Panc1 (cell line): Measurements from ENCODE around the gene GLRX5. TPM values are rescaled to one million over a fixed set of nuclear protein-coding genes. Genes with fewer than 3 reads are reported as not detected.

Experiments
- ATAC-seq: fragments of 200-7000 bp; cut with Tn5 transposase; 2 replicates; pipeline ENCODE4 v1.9.1; 2020; ENCODE audit warnings: mild to moderate bottlenecking, moderate library complexity
- BruUV-seq: library from RNA; stranded (reverse); fragments of 400-500 nt; replicated peaks from 2 replicates; lab custom pipeline; 2021; lab: Mats Ljungman, UMichigan
- CTCF ChIA-PET: fragments of 300-600 bp; sonication (Branson Sonifier 250); formaldehyde crosslinking; loops from one replicate; lab custom pipeline; 2022; ENCODE audit warnings: antibody characterized with exemption; lab: Charles Lee
- POLR2A ChIA-PET: fragments of 300-600 bp; sonication (Branson Sonifier 250); formaldehyde crosslinking; loops from one replicate; lab custom pipeline; 2022; ENCODE audit warnings: antibody characterized with exemption; lab: Charles Lee
- DNase-seq: peaks from one replicate; pipeline ENCODE4 v3.0.0-alpha.2; 2010; ENCODE audit warnings: low read depth, low spot score
- H3K27ac ChIP-seq: 2 replicates; pipeline ENCODE4 v1.5.1; 2011; ENCODE audit warnings: mild to moderate bottlenecking, low read length, inconsistent platforms
- H3K27me3 ChIP-seq: fragments of 200-500 bp; sonication (Bioruptor generic); 2 replicates; pipeline ENCODE4 v1.6.0; 2014; ENCODE audit warnings: low read length, inconsistent platforms; ENCODE audit not compliant: control insufficient read depth, insufficient read depth
- H3K36me3 ChIP-seq: fragments of 200-500 bp; sonication (Bioruptor generic); 2 replicates; pipeline ENCODE4 v1.5.1; 2014; ENCODE audit warnings: inconsistent platforms, mild to moderate bottlenecking, low read length, moderate library complexity; ENCODE audit not compliant: control insufficient read depth, insufficient read depth
- H3K4me1 ChIP-seq: 2 replicates; pipeline ENCODE4 v1.5.1; 2011; ENCODE audit warnings: inconsistent platforms, mild to moderate bottlenecking, low read length, moderate library complexity; ENCODE audit not compliant: control insufficient read depth, insufficient read depth
- H3K4me3 ChIP-seq, 2 experiments: 2 replicates each; pipeline ENCODE4 v1.5.1; 2011 to 2012; ENCODE audit warnings: low read depth in 2 of 2, low read length in 2 of 2, mild to moderate bottlenecking in 2 of 2, inconsistent platforms in 1 of 2, moderate library complexity in 1 of 2
- H3K9me3 ChIP-seq: fragments of 200-500 bp; sonication (Bioruptor generic); 2 replicates; pipeline ENCODE4 v1.5.1; 2014; ENCODE audit warnings: low read depth, mild to moderate bottlenecking, inconsistent platforms, low read length, moderate library complexity; ENCODE audit not compliant: control insufficient read depth, insufficient read depth
- POLR2AphosphoS5 ChIP-seq: IDR thresholded peaks from 2 replicates; pipeline ENCODE4 v1.6.1; 2012; ENCODE audit warnings: mild to moderate bottlenecking, low read depth, low read length, moderate library complexity
- SIN3A ChIP-seq: IDR thresholded peaks from 2 replicates; pipeline ENCODE4 v1.6.1; 2012; ENCODE audit warnings: low read depth, mild to moderate bottlenecking, low read length, moderate library complexity, borderline replicate concordance; ENCODE audit not compliant: insufficient read depth
- TCF7L2 ChIP-seq: IDR thresholded peaks from 2 replicates; pipeline ENCODE4 v1.6.1; 2011; ENCODE audit warnings: mild to moderate bottlenecking, low read depth, low read length, inconsistent platforms
- in situ Hi-C: cut with HindIII; loops from 2 replicates; pipeline ENCODE4 v1.10.0; 2016; ENCODE audit warnings: low sequenced_read_pairs, low pct_unique_long_range_greater_than_20kb
- intact Hi-C: fragments of 100-400 bp; cut with micrococcal nuclease; formaldehyde crosslinking; loops from one replicate; pipeline ENCODE4 v1.10.0; 2022; ENCODE audit not compliant: unreplicated experiment
- total RNA-seq: library from RNA; stranded (reverse); gene quantifications from one replicate; pipeline ENCODE4 v1.2.1, GENCODE V29; 2021; ENCODE audit not compliant: unreplicated experiment
- TF ChIP-seq, protein P1 (sequence below), 2 experiments: IDR thresholded peaks; 2 replicates each; pipeline ENCODE4 v1.6.1; 2011 to 2012; ENCODE audit warnings: low read depth in 2 of 2, control low read depth in 1 of 2, low read length in 1 of 2, mild to moderate bottlenecking in 1 of 2, moderate library complexity in 1 of 2; ENCODE audit not compliant: insufficient read depth in 1 of 2
- TF ChIP-seq, protein P2 (sequence below): fragments of 450-650 bp; IDR thresholded peaks from 2 replicates; pipeline ENCODE4 v1.5.1; 2017; ENCODE audit warnings: mild to moderate bottlenecking

GLRX5 gene
- total RNA-seq, 1 experiment from 2014 or later, result 38.6 TPM

- ChIA-PET CTCF (no interaction called here), POLR2A (no interaction called here)
- in situ Hi-C loops, result no loop called here
- H3K36me3 ChIP-seq, result no peaks in the 10 kb centered on the region
- no peaks in the 10 kb centered on the region for H3K9me3 ChIP-seq
- no TSS peak for BruUV-seq
- no peaks in the 10 kb centered on the region for H3K27me3 ChIP-seq
- H3K4me3 ChIP-seq, result no peak overlapping the region
- H3K27ac ChIP-seq, result no peak overlapping the region
- intact Hi-C loops, result no loop called here
- TF ChIP-seq, protein P1, sequence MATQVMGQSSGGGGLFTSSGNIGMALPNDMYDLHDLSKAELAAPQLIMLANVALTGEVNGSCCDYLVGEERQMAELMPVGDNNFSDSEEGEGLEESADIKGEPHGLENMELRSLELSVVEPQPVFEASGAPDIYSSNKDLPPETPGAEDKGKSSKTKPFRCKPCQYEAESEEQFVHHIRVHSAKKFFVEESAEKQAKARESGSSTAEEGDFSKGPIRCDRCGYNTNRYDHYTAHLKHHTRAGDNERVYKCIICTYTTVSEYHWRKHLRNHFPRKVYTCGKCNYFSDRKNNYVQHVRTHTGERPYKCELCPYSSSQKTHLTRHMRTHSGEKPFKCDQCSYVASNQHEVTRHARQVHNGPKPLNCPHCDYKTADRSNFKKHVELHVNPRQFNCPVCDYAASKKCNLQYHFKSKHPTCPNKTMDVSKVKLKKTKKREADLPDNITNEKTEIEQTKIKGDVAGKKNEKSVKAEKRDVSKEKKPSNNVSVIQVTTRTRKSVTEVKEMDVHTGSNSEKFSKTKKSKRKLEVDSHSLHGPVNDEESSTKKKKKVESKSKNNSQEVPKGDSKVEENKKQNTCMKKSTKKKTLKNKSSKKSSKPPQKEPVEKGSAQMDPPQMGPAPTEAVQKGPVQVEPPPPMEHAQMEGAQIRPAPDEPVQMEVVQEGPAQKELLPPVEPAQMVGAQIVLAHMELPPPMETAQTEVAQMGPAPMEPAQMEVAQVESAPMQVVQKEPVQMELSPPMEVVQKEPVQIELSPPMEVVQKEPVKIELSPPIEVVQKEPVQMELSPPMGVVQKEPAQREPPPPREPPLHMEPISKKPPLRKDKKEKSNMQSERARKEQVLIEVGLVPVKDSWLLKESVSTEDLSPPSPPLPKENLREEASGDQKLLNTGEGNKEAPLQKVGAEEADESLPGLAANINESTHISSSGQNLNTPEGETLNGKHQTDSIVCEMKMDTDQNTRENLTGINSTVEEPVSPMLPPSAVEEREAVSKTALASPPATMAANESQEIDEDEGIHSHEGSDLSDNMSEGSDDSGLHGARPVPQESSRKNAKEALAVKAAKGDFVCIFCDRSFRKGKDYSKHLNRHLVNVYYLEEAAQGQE (IDR thresholded peaks at IDR 0.05; ENCODE audit: insufficient read depth in 1 of 2, low read depth in 2 of 2, low read length in 1 of 2), result no peak
- TF ChIP-seq, protein P2, sequence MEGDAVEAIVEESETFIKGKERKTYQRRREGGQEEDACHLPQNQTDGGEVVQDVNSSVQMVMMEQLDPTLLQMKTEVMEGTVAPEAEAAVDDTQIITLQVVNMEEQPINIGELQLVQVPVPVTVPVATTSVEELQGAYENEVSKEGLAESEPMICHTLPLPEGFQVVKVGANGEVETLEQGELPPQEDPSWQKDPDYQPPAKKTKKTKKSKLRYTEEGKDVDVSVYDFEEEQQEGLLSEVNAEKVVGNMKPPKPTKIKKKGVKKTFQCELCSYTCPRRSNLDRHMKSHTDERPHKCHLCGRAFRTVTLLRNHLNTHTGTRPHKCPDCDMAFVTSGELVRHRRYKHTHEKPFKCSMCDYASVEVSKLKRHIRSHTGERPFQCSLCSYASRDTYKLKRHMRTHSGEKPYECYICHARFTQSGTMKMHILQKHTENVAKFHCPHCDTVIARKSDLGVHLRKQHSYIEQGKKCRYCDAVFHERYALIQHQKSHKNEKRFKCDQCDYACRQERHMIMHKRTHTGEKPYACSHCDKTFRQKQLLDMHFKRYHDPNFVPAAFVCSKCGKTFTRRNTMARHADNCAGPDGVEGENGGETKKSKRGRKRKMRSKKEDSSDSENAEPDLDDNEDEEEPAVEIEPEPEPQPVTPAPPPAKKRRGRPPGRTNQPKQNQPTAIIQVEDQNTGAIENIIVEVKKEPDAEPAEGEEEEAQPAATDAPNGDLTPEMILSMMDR, result no peak
- TF ChIP-seq TCF7L2 (no peak), SIN3A (no peak), POLR2AphosphoS5 (no peak)
- H3K4me1 ChIP-seq, result peaks cover 14% of the 10 kb centered on the region
- no peak for DNase-seq
- no peak for ATAC-seq
Measured at GRCh38 chr14:95493503-95493902, 41.3 kb upstream of the GLRX5 start.

DNA sequence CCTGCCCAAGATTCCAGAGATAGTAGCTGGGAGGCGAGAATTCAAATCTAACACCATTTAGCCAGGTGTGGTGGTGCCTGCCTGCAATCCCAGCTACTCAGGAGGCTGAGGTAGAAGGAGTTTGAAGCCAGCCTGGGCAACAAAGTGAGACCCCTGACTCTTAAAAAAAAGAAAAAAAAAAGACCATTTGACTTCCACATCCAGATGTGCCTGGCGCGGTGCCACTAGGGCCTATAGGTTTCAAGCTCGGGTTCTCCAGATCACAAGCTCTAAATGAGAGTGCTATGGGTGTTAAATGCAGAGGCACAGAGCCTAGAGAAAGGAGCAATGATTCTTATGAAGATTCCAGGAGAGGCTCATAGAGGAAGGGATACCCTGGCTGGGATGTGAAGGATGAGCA is 40.9 kb upstream of the GLRX5 start:
- ChIA-PET POLR2A (no interaction called here), CTCF (no interaction called here)
- Histone ChIP-seq H3K27me3 (no peaks in the 10 kb centered on the region), H3K9me3 (no peaks in the 10 kb centered on the region), H3K4me1 (peaks cover 19% of the 10 kb centered on the region), H3K4me3 (no peak overlapping the region), H3K36me3 (no peaks in the 10 kb centered on the region), H3K27ac (no peak overlapping the region)
- ATAC-seq, result no peak
- no peak for DNase-seq
- no TSS peak for BruUV-seq
- in situ Hi-C loops, result no loop called here
- intact Hi-C loops, result no loop called here
- TF ChIP-seq SIN3A (no peak), TCF7L2 (no peak), POLR2AphosphoS5 (no peak)
- TF ChIP-seq, protein P2, result no peak
- TF ChIP-seq, protein P1 (IDR thresholded peaks at IDR 0.05; ENCODE audit: insufficient read depth in 1 of 2, low read depth in 2 of 2, low read length in 1 of 2), result no peak
